Activated CD4-positive, alpha-beta T cell treated with anti-CD3 and anti-CD28 coated beads, Interleukin-2, Interleukin-4, amounts not matched to agents 100 ng/mL and 50 ng/mL, durations not matched to agents 16 hours and 8 hours (primary cell): ENCODE measurements around the gene GLUL.
"Not testable (repeated sequence)": the region's sequence is repeated elsewhere in the genome, so short reads cannot be mapped to it uniquely, and the experiment has no call there.

Source experiments
- DNase-seq: peaks from one replicate; pipeline ENCODE4 v3.0.0-alpha.2; 2020; ENCODE audit warnings: low spot score

GLUL gene

DNA sequence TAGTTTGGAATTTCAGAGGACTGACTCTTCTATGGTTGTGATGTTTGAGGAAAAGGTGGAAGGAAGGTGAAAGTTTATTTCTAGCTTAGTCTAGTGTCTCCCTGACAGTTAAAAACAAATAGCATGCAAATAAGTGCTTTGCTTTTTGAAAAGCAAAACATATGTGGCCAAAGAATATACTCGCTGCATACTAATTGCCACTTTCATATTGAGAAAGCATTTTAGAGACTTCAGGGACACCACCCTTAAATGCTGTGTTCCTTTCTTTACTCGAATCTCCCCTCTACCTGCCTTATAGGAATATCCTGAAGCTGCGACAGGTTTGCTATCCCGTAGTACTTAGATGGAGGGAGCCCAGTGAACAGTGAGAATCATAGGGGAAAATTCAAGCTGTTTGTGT is 23.2 kb downstream of the GLUL start:
- no peak for DNase-seq

DNA sequence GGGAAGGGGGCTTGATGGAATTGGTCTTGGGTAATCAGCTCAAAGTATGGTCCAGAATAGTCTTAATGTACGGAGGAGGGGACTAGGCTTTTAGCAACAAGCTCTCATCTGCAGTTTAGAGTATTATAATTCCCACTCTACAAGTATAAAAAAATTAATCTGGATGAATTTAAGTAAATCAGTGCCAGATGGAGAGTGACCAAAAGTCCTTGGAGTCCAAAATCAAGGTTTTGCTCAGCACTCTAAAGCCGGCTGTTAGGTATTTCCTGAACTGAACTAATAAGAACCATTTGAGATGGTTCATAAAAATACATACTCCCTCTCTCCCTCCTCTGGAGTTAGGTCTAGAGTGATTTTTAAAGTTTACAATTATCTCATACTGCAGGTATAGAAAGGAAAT is 23.7 kb downstream of the GLUL start:
- no peak for DNase-seq

DNA sequence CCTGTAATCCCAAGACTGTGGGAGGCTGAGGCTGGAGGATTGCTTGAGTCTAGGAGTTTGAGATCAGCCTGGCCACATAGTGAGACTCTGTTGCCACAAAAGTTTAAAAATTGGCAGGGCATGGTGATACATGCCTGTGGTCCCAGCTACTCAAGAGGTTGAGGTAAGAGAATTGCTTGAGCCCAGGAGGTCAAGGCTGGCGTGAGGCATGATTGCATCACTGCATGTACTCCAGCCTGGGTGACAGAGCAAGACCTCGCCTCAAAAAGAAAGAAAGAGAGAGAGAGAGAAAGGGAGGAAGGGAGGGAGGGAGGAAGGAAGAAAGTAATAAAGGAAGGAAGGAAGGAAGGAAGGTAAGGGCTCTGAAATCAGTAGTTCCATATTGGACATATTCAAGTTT is 25.0 kb downstream of the GLUL start:
- DNase-seq: no peak

DNA sequence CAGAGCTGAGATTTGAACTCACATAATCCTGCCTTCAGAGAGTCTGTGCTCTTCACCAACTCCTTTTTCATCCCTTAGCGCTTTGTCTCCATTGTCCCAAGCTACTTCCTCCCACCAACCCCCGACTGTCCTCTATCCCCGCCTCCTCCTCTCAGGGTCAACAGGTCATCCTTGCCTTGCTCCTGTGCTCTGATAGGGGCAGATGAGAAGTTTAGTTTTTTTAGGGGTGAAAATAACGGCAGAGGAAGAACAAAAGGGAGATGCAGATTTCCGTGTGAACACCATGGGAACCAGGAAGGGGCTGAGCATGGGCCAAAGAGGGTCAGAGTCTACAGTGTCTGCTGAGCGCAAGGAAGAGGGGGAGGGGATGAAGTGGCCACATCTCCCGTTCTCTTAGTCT is 31.9 kb downstream of the GLUL start:
- no peak for DNase-seq

DNA sequence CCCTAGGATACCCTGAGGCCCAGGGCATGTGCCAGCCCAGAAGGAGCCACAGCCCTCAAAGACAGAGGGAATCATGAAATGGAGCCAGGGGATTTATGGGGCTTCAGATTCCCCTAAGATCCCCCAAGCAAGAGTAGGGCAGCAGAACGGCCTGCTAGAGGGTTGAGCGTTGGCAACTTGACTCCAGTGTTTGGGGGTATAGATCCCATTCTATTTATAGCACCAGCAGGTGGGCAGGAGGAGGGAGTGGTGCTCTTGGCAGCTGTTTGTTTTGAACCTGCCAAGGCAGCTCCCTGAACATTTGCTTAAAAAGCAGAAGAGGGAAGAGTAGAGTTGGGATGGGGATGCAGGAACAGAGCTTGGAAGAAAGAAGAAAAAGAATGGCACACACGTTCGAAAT is 33.7 kb downstream of the GLUL start:
- no peak for DNase-seq

DNA sequence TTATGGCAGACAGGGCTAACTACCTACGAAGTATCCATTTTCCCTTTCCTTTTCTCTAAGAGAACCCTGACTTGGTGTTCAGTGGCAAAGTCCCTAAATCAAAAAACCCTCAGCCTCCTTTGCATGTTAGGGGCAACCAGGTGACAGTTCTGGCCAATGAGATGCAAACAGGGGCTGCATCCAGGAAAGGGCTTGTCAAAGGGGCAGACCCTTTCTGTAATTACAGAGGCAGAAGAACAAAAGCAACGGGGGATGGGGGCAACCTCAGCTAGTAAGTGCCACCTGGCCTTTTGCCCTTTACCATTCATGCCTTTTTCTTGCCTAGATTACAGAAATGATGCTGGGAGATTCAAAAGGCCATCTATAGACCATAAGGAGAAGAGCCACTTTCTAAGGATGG is 34.4 kb downstream of the GLUL start:
- no peak for DNase-seq

DNA sequence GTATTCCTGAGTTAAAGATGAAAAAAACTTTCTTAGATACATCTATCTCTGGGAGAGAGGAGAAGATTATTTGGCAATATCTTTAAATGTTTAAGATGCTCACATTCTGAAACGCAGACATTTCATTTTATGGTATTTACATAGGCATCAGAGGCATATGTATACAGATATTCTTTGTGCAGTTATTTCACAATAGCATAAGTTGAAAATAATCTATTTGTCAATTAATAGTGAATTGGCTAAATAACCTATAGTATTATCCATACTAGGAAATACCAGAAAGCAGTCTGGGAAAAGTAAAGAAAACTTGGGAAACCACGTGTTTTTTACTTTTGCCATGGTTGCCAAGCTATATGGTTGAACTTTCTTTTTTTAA is 35.9 kb downstream of the GLUL start:
- no peak for DNase-seq

DNA sequence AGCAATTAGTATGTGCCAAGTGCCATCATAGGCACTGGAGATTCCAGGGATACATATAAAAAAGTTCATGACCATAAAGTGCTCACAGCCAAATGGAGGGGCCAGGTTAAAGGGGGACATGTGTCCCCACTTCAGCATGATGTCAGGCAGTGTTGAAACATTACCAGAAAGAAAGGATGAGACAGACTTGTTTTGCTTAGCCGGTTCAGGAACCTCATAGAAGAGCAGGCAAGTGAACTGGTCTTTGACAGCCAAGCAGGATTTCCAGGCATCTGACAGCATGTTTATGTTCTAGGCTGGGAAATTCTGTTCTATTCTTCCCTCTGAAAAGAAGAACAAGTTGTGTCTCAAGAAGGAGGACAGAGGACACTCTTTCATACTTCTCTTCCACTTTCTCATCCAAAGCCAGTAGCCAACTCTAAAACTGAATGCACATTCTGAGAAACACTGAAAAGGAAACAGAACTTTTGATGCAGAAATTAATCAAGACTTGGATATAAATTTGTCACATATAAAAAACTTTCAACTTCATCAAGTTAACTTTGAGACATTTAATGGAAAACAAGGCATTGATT is 39.7 kb downstream of the GLUL start:
- no peak for DNase-seq

DNA sequence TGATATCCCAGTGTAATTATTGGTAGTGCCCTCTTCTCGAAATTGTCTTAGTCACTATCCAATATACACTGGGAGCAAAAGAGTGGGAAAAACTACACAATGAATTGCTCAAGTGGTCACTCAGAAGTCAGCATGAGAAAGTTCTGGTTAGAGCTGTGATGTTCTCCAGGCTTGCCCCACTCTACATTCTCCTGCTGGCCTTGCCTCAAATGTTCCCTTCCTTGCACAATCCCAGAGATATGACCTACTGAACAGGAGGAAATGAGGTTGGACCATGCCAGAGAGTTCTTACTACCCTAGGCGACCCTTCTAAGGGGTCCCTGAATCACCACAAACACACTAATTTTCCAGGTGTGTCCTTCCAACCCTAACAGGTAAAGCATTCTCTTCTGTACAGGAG is 40.8 kb downstream of the GLUL start:
- DNase-seq: no peak

DNA sequence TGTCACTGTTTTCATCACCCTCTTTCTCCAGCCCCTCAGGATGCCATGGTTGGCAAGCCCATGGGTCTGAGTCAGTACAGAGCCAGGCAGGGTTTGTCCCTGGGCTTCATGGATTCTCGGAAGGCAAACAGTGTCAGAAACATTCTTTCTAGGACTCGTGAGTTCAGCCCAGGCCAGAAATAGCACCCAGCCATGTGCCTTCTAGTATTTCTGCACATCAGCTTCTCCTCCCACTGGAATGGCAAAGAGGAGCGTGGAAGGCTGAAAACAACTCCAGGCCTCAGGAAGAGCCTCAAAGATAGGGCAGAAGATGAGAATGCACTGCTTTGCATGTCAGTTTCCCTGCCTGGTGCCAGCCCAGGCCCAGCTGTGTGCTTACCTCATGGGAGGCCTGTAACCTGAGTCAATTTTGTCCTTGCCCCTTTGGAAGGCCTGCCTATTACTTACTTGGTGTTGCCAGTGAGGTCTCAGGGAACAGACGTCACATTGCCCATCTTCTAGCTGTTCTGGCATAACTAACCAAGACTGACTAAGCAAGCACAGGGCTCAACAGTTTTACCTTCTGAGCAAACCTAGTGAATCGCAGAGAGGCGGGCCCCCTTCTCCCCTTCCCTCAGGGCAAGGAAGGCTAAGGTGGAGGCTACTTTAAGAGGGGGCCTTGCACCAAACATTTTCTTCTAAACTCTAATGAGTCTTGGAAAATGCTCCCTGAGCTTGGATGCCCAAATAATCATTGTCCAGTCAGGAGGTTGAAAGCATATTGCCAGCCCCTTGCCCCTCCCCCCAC is 42.4 kb downstream of the GLUL start:
- no peak for DNase-seq

DNA sequence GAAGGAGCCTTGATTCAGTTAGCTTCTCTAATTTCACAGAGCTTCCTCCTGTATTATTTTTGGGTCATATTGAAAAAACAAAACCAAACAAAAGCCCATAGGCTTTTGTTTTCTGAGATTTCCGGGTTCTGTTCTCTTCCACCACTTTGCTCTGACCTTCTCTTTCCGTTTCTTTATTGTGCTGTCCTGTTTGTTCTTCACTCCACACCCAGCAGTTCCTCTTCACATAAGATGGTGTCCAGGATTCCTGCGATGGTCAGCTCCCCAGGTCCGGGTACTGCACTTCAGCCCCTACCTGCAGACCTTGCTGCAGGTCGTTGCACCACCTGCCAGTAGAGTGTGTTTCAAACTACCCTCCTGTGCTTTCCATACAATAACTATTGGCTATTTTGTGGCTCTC is 44.6 kb downstream of the GLUL start:
- no peak for DNase-seq

DNA sequence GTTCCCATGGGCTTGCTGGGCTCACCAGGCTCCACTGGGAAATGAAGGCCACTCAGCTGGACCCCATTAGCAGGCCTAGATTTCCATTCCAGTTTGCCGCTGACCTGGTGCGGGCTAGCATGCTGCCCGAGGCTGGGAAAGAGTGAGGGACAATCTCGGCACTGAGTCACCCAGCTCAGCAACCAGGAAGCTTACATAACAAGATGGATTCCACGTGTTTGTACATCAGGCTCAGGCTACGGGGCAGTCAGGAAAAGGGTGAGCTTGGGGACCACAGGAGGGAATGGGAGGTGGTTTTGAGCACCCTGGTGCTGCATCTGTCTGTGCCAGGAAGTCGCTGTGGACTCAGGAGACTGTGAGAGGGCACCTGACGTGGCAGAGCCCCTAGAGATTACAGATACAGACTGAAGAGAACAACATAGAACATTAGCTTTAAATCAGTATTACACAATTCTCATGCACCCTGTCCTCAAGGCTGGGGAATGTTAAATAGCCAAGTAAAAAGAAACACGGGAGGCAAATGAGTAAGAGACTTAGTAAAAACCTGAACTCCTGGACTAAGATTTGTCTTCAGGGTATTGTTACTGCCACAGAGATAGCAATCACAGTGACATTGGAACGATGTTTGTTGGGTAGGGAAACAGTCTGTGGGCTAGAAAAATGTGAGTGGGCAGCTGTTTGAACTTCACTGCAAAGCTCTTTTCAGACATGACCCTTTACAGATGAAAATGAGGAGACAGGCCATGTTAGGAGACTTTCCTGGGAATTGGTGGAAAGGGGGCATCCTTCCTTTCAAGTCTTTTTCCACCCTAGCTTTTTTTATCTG is 51.1 kb downstream of the GLUL start:
- DNase-seq: no peak

DNA sequence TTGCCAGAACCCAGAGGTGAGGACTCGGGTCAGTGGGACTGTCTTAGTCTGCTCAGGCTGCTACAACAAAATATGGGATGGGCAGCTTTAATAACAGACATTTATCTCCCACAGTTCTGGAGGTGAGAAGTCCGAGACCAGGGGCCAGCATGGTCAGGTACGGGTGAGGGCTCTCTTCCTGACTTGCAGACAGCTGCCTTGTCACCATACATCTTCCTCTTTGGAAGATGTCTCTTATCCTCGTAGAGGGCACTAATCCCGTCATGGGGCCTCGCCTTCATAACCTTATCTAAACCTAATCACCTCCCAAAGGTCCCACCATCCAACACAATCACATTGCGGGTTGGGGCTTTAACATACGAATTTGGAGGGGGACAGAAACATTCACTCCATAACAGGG is 51.9 kb downstream of the GLUL start:
- DNase-seq: no peak

DNA sequence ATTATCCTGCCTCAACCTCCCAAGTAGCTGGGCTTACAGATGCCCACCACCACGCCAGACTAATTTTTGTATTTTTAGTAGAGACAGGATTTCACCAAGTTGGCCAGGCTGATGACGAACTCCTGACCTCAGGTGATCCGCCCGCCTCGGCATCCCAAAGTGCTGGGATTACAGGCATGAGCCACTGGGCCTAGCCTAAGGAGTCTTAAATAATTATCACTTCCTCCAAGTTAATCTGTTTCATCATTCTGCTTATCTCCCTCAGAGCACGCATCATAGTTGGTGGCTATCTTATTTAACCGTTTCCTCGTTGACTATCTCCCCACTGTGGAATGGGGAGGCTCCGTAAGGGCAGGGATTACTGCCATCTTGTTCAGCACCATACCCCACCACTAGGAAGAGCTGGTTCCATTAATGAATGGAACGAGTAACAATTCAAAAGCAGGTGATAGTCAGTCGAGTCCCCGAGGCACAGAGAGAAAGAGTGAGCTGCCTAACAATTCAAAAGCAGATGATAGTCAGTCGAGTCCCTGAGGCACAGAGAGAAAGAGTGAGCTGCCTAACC is 52.7 kb downstream of the GLUL start:
- DNase-seq: no peak

DNA sequence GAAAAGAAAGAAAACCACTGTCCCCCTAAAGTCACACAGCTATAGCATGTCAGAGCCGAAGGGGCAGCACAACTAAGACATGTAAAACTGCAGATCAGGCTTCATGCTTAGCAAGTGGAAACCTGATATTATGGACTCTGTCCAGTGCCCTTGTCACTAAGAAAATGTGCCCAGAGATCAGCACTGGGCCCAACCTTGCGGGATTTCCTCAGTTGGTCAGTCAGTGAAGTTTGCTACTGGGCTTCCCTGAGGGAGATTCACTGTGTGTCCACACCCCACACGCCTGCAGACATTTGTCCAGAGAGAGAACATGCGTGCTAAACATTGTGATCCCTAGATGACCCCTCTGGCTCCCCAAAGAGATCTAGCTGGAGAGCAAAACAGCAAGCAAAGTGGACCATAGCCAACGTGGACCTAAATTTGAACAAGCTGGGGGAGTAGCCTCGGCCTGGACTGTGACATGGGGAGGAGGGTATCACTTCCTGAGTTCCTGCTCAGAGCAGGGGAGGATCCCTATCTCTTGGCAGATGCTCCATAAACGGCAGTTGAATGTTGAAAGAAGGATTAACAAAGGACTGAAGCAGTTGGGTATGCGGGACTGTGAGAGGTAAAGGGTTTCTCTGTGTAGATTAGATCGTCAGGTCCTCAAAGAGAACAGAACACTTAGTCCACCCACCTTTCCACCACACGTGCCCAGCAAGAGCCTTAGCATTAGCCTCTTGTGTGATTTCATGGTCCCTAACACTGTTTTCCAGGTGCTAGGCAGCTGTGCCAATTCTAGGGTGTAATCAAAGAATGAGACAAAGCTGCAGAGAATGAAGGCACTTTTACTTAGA is 53.6 kb downstream of the GLUL start:
- no peak for DNase-seq

DNA sequence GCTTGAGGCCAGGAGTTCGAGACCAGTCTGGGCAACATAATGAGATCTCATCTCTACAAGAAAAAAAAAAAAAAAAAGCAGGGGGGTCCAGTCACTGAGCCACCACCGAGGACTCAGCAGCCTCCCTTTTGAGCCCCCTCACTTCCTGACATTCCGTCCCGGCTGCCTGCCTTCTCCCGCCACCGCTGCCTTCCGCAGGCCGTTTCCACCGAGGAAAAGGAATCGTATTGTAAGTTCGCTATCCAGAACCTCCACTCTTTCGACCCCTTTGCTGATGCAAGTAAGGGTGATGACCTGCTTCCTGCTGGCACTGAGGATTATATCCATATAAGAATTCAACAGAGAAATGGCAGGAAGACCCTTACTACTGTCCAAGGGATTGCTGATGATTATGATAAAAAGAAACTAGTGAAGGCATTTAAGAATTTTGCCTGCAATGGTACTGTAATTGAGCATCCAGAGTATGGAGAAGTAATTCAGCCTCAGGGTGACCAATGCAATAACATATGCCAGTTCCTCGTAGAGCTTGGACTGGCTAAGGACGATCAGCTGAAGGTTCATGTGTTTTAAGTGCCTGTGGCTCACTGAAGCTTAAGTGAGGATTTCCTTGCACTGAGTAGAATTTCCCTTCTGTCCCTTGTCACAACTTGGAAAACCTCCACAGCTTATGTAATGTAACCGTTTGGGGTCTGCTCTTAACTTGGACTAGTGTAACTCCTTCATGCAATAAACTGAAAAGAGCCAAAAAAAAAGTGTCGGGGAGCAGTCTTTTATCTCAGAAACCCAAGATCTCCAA is 55.6 kb downstream of the GLUL start:
- no peak for DNase-seq

DNA sequence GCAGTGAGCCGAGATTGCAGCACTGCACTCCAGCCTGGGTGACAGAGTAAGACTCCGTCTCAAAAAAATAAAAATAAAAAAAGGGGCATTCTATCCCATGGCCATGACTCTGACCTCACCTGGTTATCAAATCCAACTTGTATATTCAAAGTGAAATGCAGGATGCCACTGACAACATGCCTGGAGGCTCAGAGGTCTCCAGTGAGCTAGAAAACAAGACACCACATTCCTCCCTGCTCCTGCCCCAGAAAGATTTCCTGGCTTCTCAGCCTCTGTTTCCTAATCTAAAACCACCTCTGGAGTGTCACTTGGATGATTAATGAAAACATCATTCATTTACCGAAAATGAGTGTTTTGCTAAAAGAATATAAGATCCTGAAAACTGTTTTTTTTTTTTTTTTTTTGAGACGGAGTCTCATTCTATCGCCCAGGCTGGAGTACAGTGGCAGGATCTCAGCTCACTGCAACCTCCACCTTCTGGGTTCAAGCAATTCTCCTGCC is 58.5 kb downstream of the GLUL start:
- DNase-seq: not testable (repeated sequence)

DNA sequence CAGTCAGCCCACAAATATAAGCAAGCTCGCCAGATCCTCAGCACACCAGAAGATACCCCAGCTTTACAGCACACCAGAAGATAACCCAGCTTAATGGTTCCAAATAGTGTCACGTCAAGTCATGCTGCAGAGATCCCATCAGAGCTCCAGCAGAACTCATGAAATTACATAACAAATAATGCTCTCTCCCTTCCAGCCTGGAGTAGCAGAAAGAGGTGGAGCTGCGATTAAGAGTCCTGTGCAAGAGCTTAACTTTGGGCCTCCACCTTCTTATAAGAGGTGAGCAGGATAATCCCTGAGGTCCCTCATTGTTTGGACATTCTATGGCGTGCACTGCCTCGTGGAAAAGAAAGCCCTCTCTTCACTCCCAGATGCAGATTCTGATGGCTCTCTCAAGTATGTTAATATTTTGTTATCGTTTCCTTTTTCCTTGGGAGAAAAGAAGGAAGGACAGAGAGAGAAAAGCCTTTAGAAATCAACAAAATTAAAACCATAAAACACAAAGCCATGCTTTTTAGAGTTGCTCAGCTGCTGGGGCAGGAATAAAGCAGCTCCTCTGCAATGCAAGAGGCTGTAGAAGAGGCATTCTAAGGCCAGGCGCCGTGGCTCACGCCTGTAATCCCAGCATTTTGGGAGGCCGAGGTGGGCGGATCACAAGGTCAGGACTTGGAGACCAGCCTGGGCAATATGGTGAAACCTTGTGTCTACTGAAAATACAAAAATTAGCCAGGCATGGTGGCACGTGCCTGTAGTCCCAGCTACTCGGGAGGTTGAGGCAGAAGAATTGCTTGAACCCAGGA is 59.1 kb downstream of the GLUL start:
- no peak for DNase-seq
